DOHH2 (cell line): ENCODE measurements around the gene CDH12.

Experiments used
- CTCF ChIP-seq: fragments of 200-600 bp; sonication (generic); IDR thresholded peaks from one replicate; pipeline ENCODE4 v1.5.1; 2014; ENCODE audit warnings: antibody characterized with exemption, mild to moderate bottlenecking, low read depth, low read length; ENCODE audit not compliant: poor library complexity, severe bottlenecking
- EZH2phosphoT487 ChIP-seq: fragments of 200-600 bp; sonication (generic); IDR thresholded peaks from 2 replicates; pipeline ENCODE4 v1.6.1; 2017; ENCODE audit warnings: borderline replicate concordance, mild to moderate bottlenecking, antibody characterized with exemption, low read length, moderate library complexity, mixed read lengths

GRCh38 chr5:22471154-22471553 lies 382.0 kb downstream of the CDH12 start:
- TF ChIP-seq CTCF (no peak), EZH2phosphoT487 (no peak)
